Heart left ventricle (tissue), 16 donors: ENCODE results near the gene PRR35. TPM values are rescaled to one million over a fixed set of nuclear protein-coding genes. Genes with fewer than 3 reads are reported as not detected.

Source experiments
- ATAC-seq, 4 donors: fragments of 200-7000 bp; cut with Tn5 transposase; one replicate each; pipeline ENCODE4 v1.9.1; 2020 to 2022; ENCODE audit warnings: moderate library complexity in 4 of 4, mild to moderate bottlenecking in 3 of 4, moderate number of reproducible peaks in 1 of 4
- DNase-seq, 5 donors: peaks; one replicate each; pipeline ENCODE4 v3.0.0-alpha.2; 2020
- H3K27ac ChIP-seq, 12 donors: fragments of 200-600 bp; sonication (generic) in 4 of 12; one replicate each; pipeline versions ENCODE4 v1.5.0 to v1.8.0; 2016 to 2022; ENCODE audit warnings: mild to moderate bottlenecking in 2 of 12
- H3K27me3 ChIP-seq, 9 donors: fragments of 200-600 bp; sonication (generic) in 2 of 9; one replicate each; pipeline versions ENCODE4 v1.5.1 to v1.8.0; 2016 to 2022; ENCODE audit warnings: mild to moderate bottlenecking in 3 of 9
- H3K36me3 ChIP-seq, 9 donors: fragments of 200-600 bp; sonication (generic) in 2 of 9; one replicate each; pipeline versions ENCODE4 v1.5.0 to v1.8.0; 2018 to 2022; ENCODE audit warnings: mild to moderate bottlenecking in 2 of 9
- H3K4me1 ChIP-seq, 12 donors: fragments of 200-600 bp; sonication (generic) in 4 of 12; one replicate each; pipeline versions ENCODE4 v1.5.0 to v1.8.0; 2016 to 2022; ENCODE audit warnings: mild to moderate bottlenecking in 3 of 12
- H3K4me3 ChIP-seq, 12 donors: fragments of 200-600 bp; sonication (generic) in 4 of 12; one replicate each; pipeline versions ENCODE4 v1.5.0 to v1.8.0; 2017 to 2022; ENCODE audit warnings: mild to moderate bottlenecking in 9 of 12, moderate library complexity in 4 of 12
- H3K9me3 ChIP-seq, 12 donors: fragments of 200-600 bp; sonication (generic) in 4 of 12; one replicate each; pipeline versions ENCODE4 v1.5.0 to v1.8.0; 2016 to 2022; ENCODE audit warnings: mild to moderate bottlenecking in 1 of 12
- CTCF ChIP-seq, 12 donors: fragments of 200-600 bp; sonication (generic) in 4 of 12; IDR thresholded peaks; one replicate each; pipeline versions ENCODE4 v1.5.0 to v1.8.0; 2018 to 2022; ENCODE audit warnings: antibody characterized with exemption in 12 of 12, mild to moderate bottlenecking in 5 of 12
- POLR2A ChIP-seq, 2 donors: fragments of 450-650 bp; IDR thresholded peaks; one replicate each; pipeline ENCODE4 v1.6.1; 2017; ENCODE audit warnings: antibody characterized with exemption in 2 of 2, mild to moderate bottlenecking in 2 of 2, moderate library complexity in 2 of 2
- WGBS, 4 donors: extraction: QIAGEN DNeasy Blood & Tissue Kit in 2 of 4; methylation state at CpG; one replicate each; pipeline versions ENCODE4 v1.1.5 to v1.1.7; 2013 to 2018; 5-methylcytosine and 5-hydroxymethylcytosine counted together
- intact Hi-C, 10 donors: fragments of 100-400 bp; cut with DNase I; formaldehyde crosslinking; loops; one replicate each; pipeline versions ENCODE4 v1.11.1 to v1.14.2; 2022
- polyA plus RNA-seq, 2 donors: library from polyadenylated mRNA; stranded (reverse); fragments of 200-250 nt; gene quantifications; one replicate each; pipeline ENCODE4 v1.2.3, GENCODE V29; 2013
- total RNA-seq, 9 donors: library from RNA; depleted of rRNA in 2 of 9; stranded (reverse); fragments of >200 nt in 2 of 9; fragmentation: NEBNext Ultra II Directional in 3 of 9; extraction: Animal tissue kit (Norgen Biotek cat#: 25700) in 3 of 9; gene quantifications; one replicate each; pipeline versions ENCODE4 v1.1.0 to v1.2.4, GENCODE V29; 2016 to 2023
- donor health status: ischemic (EF 13 %, LVEDD 7.1; RV severe dilation, severe dysfunction).
- donor health status: healthy with polysubstance abuse.
- donor health status: DM: no; HTN: yes; CAD: no.
- donor health status: DM: no; HTN: no; CAD: no.
- donor health status: ischemic (EF 25% LVEDD 6.9; RV normal size, moderate dysfunction).
- donor health status: ischemic (EF 25% LVEDD 5.7; RV mildly dilated, moderate dysfunction).
- donor health status: healthy.
- donor health status: DM: yes; HTN: yes; CAD: no.
- donor health status: ischemic (EF 35%, LVEDD 5.7; RV mildly dilated, moderate dysfunction).
- donor health status: nonischemic (EF 11% LVEDD 7.7; RV severe dilation, severe dysfunction).
- donor health status: DM: yes; HTN: yes; CAD: no.
- donor health status: PGD.
- donor health status: ischemic (EF 29% LVEDD 5.4; RV normal size, mild dysfunction).
- donor health status: nonischemic (EF 23%, LVEDD 6.1; RV moderate dilation, normal function).

PRR35 gene
- total and polyA plus RNA-seq, 11 donors: not detected

GRCh38 chr16:578232-578869 is 18.2 kb downstream of the PRR35 start:
- WGBS, 4 donors: 85 to 90% (median 89%) methylated on average over 18 to 24 of the region's 24 CpGs
- Histone ChIP-seq H3K27me3 (no peaks in the 10 kb centered on the region), H3K4me3 (no peak overlapping the region), H3K9me3 (no peaks in the 10 kb centered on the region), H3K36me3 (peaks cover 0 to 31% (median 17%) of the 10 kb centered on the region in 9 donors), H3K4me1 (peaks cover 0 to 11% (median 0%) of the 10 kb centered on the region in 12 donors), H3K27ac (no peak overlapping the region)
- TF ChIP-seq CTCF (IDR thresholded peaks at IDR 0.05) (no peak), POLR2A (IDR thresholded peaks at IDR 0.05) (no peak)
- DNase-seq (peak in 1 of 5 donors; percentile 63), ATAC-seq (peak in 1 of 4 donors; percentile 0)
- intact Hi-C loops: loop anchor here in 3 of 10 donors (2.0 to 5.0 kb wide), 3 partner anchors 49 to 84 kb away; no protein-coding TSS in a partner anchor

DNA sequence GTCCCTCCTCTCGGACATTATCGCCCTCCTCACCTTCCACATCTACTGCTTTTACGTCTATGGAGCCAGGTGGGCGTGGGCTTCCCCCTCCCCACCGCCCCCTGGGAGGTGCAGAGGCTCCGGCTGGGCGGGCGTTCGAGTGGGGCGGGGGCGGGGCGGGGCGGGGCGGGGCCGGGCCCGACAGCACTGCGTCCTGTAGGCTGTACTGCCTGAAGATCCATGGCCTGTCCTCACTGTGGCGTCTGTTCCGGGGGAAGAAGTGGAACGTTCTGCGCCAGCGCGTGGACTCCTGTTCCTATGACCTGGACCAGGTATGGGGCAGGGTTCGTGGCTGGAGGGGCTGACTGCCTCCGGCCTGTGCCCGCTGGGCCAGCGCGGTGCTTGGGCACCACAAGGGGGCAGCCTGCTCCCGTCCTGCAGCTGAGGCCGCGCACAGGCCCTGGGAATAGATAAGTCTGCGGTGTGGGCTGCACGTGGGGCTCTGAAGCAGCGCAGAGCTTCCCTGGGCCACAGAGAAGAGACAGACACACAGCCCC is 18.7 kb downstream of the PRR35 start:
- peak; percentile 58 to 85 (median 66) for DNase-seq
- intact Hi-C loops: loop anchor here in 3 of 10 donors (2.0 to 5.0 kb wide), 3 partner anchors 48 to 83 kb away; no protein-coding TSS in a partner anchor
- peak; percentile 63 to 82 (median 78) for ATAC-seq
- H3K27me3 ChIP-seq: no peaks in the 10 kb centered on the region
- no peak overlapping the region for H3K27ac ChIP-seq
- no peaks in the 10 kb centered on the region for H3K9me3 ChIP-seq
- H3K4me3 ChIP-seq: peak overlapping the region in 6 of 12 donors; percentile 10 to 45 (median 26)
- peak; percentile 65 to 89 (median 74) for TF ChIP-seq CTCF (IDR thresholded peaks at IDR 0.05)
- TF ChIP-seq POLR2A (IDR thresholded peaks at IDR 0.05): no peak
- peaks cover 0 to 17% (median 0%) of the 10 kb centered on the region in 12 donors for H3K4me1 ChIP-seq
- H3K36me3 ChIP-seq: peaks cover 0 to 30% (median 17%) of the 10 kb centered on the region in 9 donors
- WGBS, 4 donors: 15 to 51% (median 38%) methylated on average over 23 to 34 of the region's 34 CpGs

DNA sequence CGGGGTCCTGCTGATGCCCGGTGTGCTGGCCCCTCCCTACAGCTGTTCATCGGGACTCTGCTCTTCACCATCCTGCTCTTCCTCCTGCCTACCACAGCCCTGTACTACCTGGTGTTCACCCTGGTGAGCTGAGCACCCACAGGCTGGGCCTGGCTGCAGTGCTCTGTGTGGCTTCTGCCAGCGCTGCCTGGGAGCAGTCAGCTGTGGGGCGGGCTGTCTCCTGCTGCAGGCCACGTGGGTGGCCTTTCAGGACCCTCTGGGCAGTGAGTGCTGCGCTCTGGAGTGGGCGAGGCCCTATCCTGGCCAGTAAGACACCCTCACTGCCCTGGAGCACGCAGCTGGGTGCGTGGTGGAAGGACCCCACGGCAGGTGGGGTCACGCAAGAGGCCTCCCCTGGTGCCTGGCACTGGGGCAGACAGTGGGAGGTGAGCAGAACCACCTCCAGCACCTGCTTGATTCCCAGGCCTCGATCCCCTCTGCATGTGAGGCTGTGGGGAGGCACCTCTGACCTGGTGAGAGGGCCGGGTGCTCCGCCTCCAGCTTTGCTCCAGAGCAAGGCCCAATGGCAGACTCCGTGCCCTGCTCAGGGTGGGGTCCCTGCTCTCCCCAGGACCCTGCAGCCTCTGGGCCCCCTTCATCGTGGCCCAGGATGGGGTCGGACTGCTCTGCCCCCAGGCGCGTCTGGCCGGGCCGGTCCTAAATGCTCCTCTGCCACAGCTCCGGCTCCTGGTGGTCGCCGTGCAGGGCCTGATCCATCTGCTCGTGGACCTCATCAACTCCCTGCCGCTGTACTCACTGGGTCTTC is 20.1 kb downstream of the PRR35 start:
- no peak for DNase-seq
- 90 to 94% (median 93%) methylated on average over 22 to 27 of the region's 27 CpGs for WGBS, 4 donors
- Histone ChIP-seq H3K4me3 (no peak overlapping the region), H3K4me1 (peaks cover 0 to 24% (median under 1%) of the 10 kb centered on the region in 12 donors), H3K9me3 (no peaks in the 10 kb centered on the region), H3K27me3 (no peaks in the 10 kb centered on the region), H3K27ac (no peak overlapping the region), H3K36me3 (peaks cover 0 to 16% (median 5%) of the 10 kb centered on the region in 9 donors)
- intact Hi-C loops: loop anchor here in 6 of 10 donors (2.0 to 10.0 kb wide), 4 partner anchors 64 to 82 kb away; partner anchors contain the start of genes MCRIP2 (in 2 of the 6) and WDR90 (in 2 of the 6)
- no peak for ATAC-seq
- TF ChIP-seq CTCF (IDR thresholded peaks at IDR 0.05) (no peak), POLR2A (IDR thresholded peaks at IDR 0.05) (no peak)
